ENCODE measurements around the gene ATCAY. TPM values are rescaled to one million over a fixed set of nuclear protein-coding genes. Genes with fewer than 3 reads are reported as not detected.

ATCAY gene
- total RNA-seq, 2 experiments from 2014 or later, result not detected

DNA sequence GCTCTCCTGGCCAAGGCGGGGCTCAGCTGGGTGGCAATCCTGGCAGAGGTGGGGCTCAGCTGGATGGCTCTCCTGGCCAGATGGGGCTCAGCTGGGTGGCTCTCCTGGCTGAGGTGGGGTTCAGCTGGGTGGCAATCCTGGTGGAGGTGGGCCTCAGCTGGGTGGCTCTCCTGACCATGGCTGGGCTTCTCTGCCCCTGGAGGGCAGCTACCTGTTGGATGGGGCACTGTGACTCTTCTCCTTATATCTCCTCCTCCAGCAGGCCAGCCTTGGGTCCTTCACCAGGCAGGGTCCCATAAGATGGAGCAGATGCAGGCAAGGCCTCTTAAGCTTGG, 28.3 kb upstream of the ATCAY start:
- Histone ChIP-seq H3K9me2 (ENCODE audit: insufficient read depth, low read length) (no peaks in the 10 kb centered on the region), H3K27ac (ENCODE audit: low read depth, low read length, poor library complexity, severe bottlenecking) (no peak overlapping the region), H3K36me3 (ENCODE audit: insufficient read depth, low read length) (no peaks in the 10 kb centered on the region), H3K4me1 (ENCODE audit: insufficient read depth, low read length, poor library complexity, severe bottlenecking) (no peaks in the 10 kb centered on the region), H3K4me2 (ENCODE audit: low read length) (no peak overlapping the region), H3K4me3 (ENCODE audit: low read depth, low read length, poor library complexity, severe bottlenecking) (no peak overlapping the region), H2AFZ (ENCODE audit: low read length) (no peak overlapping the region), H4K20me1 (ENCODE audit: insufficient read depth, low read length) (no peaks in the 10 kb centered on the region), H3K9me3 (ENCODE audit: low read length) (no peaks in the 10 kb centered on the region), H3K79me2 (ENCODE audit: insufficient read depth, low read depth, low read length) (no peaks in the 10 kb centered on the region)
- intact Hi-C loops (cut with micrococcal nuclease; ENCODE audit: unreplicated experiment), result no loop called here
- DNase-seq (ENCODE audit: low spot score), result no peak
- CTCF ChIA-PET (ENCODE audit: unreplicated experiment), result no interaction called here
- BruUV-seq (replicated peaks), result no TSS peak
- TF ChIP-seq, protein P1, sequence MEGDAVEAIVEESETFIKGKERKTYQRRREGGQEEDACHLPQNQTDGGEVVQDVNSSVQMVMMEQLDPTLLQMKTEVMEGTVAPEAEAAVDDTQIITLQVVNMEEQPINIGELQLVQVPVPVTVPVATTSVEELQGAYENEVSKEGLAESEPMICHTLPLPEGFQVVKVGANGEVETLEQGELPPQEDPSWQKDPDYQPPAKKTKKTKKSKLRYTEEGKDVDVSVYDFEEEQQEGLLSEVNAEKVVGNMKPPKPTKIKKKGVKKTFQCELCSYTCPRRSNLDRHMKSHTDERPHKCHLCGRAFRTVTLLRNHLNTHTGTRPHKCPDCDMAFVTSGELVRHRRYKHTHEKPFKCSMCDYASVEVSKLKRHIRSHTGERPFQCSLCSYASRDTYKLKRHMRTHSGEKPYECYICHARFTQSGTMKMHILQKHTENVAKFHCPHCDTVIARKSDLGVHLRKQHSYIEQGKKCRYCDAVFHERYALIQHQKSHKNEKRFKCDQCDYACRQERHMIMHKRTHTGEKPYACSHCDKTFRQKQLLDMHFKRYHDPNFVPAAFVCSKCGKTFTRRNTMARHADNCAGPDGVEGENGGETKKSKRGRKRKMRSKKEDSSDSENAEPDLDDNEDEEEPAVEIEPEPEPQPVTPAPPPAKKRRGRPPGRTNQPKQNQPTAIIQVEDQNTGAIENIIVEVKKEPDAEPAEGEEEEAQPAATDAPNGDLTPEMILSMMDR (conservative IDR thresholded peaks at IDR 0.05; ENCODE audit: low read length), result no peak
- no peak for TF ChIP-seq EZH2phosphoT487 (IDR thresholded peaks at IDR 0.05; ENCODE audit: borderline replicate concordance, low read depth, low read length)
- POLR2A ChIA-PET, result no interaction called here

DNA sequence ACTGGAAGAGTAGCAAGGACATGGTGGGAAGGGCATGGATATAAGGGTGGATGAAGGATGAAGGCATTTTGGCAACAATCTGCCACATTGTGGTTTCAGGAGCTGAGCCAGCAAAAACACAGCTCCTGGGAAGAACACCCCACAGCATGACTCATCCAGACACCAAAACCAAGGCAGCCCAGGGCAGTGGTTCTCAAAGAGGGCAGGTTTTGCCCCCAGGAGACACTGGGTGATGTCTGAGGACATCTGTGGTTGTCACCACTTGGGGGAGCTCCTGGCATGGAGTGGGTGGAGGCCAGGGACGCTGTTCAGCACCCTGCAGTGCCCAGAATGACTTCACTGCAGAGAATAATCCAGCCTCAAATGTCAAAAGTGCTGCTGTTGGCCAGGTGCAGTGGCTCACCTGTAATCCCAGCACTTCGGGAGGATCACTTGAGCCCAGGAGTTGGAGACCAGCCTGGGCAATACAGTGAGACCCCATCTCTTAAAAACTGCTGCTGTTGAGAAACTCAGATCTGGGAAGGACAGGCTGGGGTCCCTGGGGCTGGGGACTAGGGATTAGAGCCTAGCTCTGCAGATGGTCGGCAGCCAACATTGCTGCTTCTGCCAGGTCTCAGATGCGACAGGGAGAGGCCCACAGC, 27.8 kb upstream of the ATCAY start:
- intact Hi-C loops (cut with micrococcal nuclease; ENCODE audit: unreplicated experiment), result no loop called here
- Histone ChIP-seq H3K36me3 (ENCODE audit: insufficient read depth, low read length) (no peaks in the 10 kb centered on the region), H3K4me1 (ENCODE audit: insufficient read depth, low read length, poor library complexity, severe bottlenecking) (no peaks in the 10 kb centered on the region), H4K20me1 (ENCODE audit: insufficient read depth, low read length) (no peaks in the 10 kb centered on the region), H3K4me3 (ENCODE audit: low read depth, low read length, poor library complexity, severe bottlenecking) (no peak overlapping the region), H3K79me2 (ENCODE audit: insufficient read depth, low read depth, low read length) (no peaks in the 10 kb centered on the region), H3K4me2 (ENCODE audit: low read length) (no peak overlapping the region), H3K27ac (ENCODE audit: low read depth, low read length, poor library complexity, severe bottlenecking) (no peak overlapping the region), H2AFZ (ENCODE audit: low read length) (no peak overlapping the region), H3K9me3 (ENCODE audit: low read length) (no peaks in the 10 kb centered on the region), H3K9me2 (ENCODE audit: insufficient read depth, low read length) (no peaks in the 10 kb centered on the region)
- ChIA-PET POLR2A (no interaction called here), CTCF (ENCODE audit: unreplicated experiment) (no interaction called here)
- TF ChIP-seq, protein P1 (conservative IDR thresholded peaks at IDR 0.05; ENCODE audit: low read length), result peak; percentile 57
- no peak for TF ChIP-seq EZH2phosphoT487 (IDR thresholded peaks at IDR 0.05; ENCODE audit: borderline replicate concordance, low read depth, low read length)
- BruUV-seq (replicated peaks), result no TSS peak
- peak; percentile 14 for DNase-seq (ENCODE audit: low spot score)

DNA sequence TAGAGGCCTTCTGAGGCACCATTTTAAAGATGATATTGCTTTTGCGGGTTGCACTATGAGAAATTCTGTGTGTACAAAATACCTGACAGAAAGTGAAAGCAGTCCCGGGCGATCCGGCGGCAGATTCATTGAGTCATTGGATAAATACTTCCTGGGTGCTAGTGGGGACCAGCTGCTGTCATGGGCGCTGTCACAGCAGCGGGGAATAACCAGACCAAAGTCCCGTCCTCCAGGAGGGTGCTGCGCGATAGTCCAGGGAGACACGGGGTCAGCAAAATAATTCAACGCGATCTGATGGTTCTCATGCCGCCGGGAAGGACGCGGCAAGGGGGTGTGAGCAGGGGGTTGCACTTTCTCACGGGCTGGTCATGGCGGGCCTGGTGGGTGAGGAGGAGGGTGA, 25.2 kb upstream of the ATCAY start:
- ChIA-PET CTCF (ENCODE audit: unreplicated experiment) (no interaction called here), POLR2A (no interaction called here)
- H2AFZ ChIP-seq (ENCODE audit: low read length), result no peak overlapping the region
- H3K4me1 ChIP-seq (ENCODE audit: insufficient read depth, low read length, poor library complexity, severe bottlenecking), result no peaks in the 10 kb centered on the region
- no peaks in the 10 kb centered on the region for H3K79me2 ChIP-seq (ENCODE audit: insufficient read depth, low read depth, low read length)
- H3K9me3 ChIP-seq (ENCODE audit: low read length), result no peaks in the 10 kb centered on the region
- H3K4me3 ChIP-seq (ENCODE audit: low read depth, low read length, poor library complexity, severe bottlenecking), result no peak overlapping the region
- no peak overlapping the region for H3K27ac ChIP-seq (ENCODE audit: low read depth, low read length, poor library complexity, severe bottlenecking)
- H4K20me1 ChIP-seq (ENCODE audit: insufficient read depth, low read length), result no peaks in the 10 kb centered on the region
- TF ChIP-seq EZH2phosphoT487 (IDR thresholded peaks at IDR 0.05; ENCODE audit: borderline replicate concordance, low read depth, low read length), result no peak
- TF ChIP-seq, protein P1 (conservative IDR thresholded peaks at IDR 0.05; ENCODE audit: low read length), result no peak
- no peaks in the 10 kb centered on the region for H3K9me2 ChIP-seq (ENCODE audit: insufficient read depth, low read length)
- intact Hi-C loops (cut with micrococcal nuclease; ENCODE audit: unreplicated experiment), result no loop called here
- H3K4me2 ChIP-seq (ENCODE audit: low read length), result no peak overlapping the region
- BruUV-seq (replicated peaks), result no TSS peak
- DNase-seq (ENCODE audit: low spot score), result no peak
- no peaks in the 10 kb centered on the region for H3K36me3 ChIP-seq (ENCODE audit: insufficient read depth, low read length)

All from OCI-LY7 (cell line).